HepG2 (cell line): ENCODE results near the gene STK32B. TPM values are rescaled to one million over a fixed set of nuclear protein-coding genes. Genes with fewer than 3 reads are reported as not detected.

ENCODE experiments used
- ATAC-seq: fragments of 200-7000 bp; cut with Tn5 transposase; 3 replicates; pipeline ENCODE4 v1.9.1; 2020; ENCODE audit warnings: mild to moderate bottlenecking, moderate library complexity
- BruUV-seq: library from RNA; stranded (reverse); fragments of 400-500 nt; replicated peaks from 2 replicates; lab custom pipeline; 2021; lab: Mats Ljungman, UMichigan
- CTCF ChIA-PET: fragments of 300-600 bp; formaldehyde crosslinking; extraction: SDS; loops from one replicate; lab custom pipeline; 2021; ENCODE audit warnings: low total read pairs, inconsistent platforms, low intra/inter-chr PET ratio; lab: Yijun Ruan, JAX
- POLR2A ChIA-PET: fragments of 350-600 bp; sonication (Branson Sonifier 250); formaldehyde crosslinking; loops from one replicate; lab custom pipeline; 2020; ENCODE audit warnings: antibody characterized with exemption, inconsistent platforms; lab: Yijun Ruan, JAX
- DNase-seq: peaks from one replicate; pipeline ENCODE4 v3.0.0-alpha.2; 2015; ENCODE audit warnings: low spot score
- FAIRE-seq: peaks from 3 replicates; lab custom pipeline; 2011; peaks lifted over from hg19 to GRCh38; lab: Jason Lieb, UNC
- H2AFZ ChIP-seq: one replicate; pipeline ENCODE4 v1.6.1; 2011; ENCODE audit warnings: low read length, inconsistent platforms
- H3K27ac ChIP-seq: fragments of 300-600 bp; 3 replicates; pipeline ENCODE4 v1.8.0; 2011; ENCODE audit warnings: mixed run types, mild to moderate bottlenecking, mixed read lengths, low read length, inconsistent platforms; ENCODE audit not compliant: insufficient read depth; ENCODE audit errors: extremely low read length
- H3K27me3 ChIP-seq, 2 experiments: fragments of 200-600 bp in 1 of 2; 2 replicates in 1 of 2; 3 replicates in 1 of 2; pipeline versions ENCODE4 v1.6.0 to v1.8.0; 2011; ENCODE audit warnings: low read length in 2 of 2, mild to moderate bottlenecking in 2 of 2, moderate library complexity in 2 of 2, inconsistent platforms in 1 of 2; ENCODE audit not compliant: insufficient read depth in 2 of 2, control insufficient read depth in 1 of 2
- H3K36me3 ChIP-seq, 2 experiments: fragments of 200-600 bp in 1 of 2; replicated peaks in 1 of 2; 2 replicates in 1 of 2; 3 replicates in 1 of 2; pipeline versions ENCODE4 v1.5.1 to v1.8.0; 2011; ENCODE audit warnings: low read length in 2 of 2, inconsistent platforms in 1 of 2; ENCODE audit not compliant: insufficient read depth in 2 of 2, control insufficient read depth in 1 of 2
- H3K4me1 ChIP-seq: 2 replicates; pipeline ENCODE4 v1.5.1; 2012; ENCODE audit warnings: low read length, inconsistent platforms; ENCODE audit not compliant: insufficient read depth
- H3K4me2 ChIP-seq: 2 replicates; pipeline ENCODE4 v1.6.0; 2011; ENCODE audit warnings: low read depth, low read length, inconsistent platforms
- H3K4me3 ChIP-seq, 3 experiments: fragments of 200-600 bp in 1 of 3; sonication (generic), shearing (Covaris generic) in 1 of 3; replicated peaks in 1 of 3; 2 replicates each; pipeline ENCODE4 v1.5.1; 2011 to 2016; ENCODE audit warnings: low read length in 3 of 3, inconsistent platforms in 2 of 3, low read depth in 2 of 3, mild to moderate bottlenecking in 2 of 3, control low read depth in 1 of 3, mixed read lengths in 1 of 3; ENCODE audit not compliant: insufficient read depth in 1 of 3
- H3K79me2 ChIP-seq: one replicate; pipeline ENCODE4 v1.6.1; 2011; ENCODE audit warnings: low read length, inconsistent platforms; ENCODE audit not compliant: insufficient read depth
- H3K9ac ChIP-seq: 2 replicates; pipeline ENCODE4 v1.6.0; 2011; ENCODE audit warnings: mild to moderate bottlenecking, low read depth, low read length, inconsistent platforms; ENCODE audit not compliant: insufficient read depth
- H3K9me3 ChIP-seq: 2 replicates; pipeline ENCODE4 v1.5.1; 2012; ENCODE audit warnings: mild to moderate bottlenecking, low read length
- H4K20me1 ChIP-seq: 2 replicates; pipeline ENCODE4 v1.6.0; 2011; ENCODE audit warnings: inconsistent platforms, mild to moderate bottlenecking, low read length, moderate library complexity; ENCODE audit not compliant: insufficient read depth
- AHR ChIP-seq: IDR thresholded peaks from 2 replicates; pipeline ENCODE4 v1.6.1; 2018; ENCODE audit warnings: missing genetic modification reagents, missing compliant biosample characterization
- ATM ChIP-seq: fragments of 450-650 bp; IDR thresholded peaks from 2 replicates; pipeline ENCODE4 v1.7.1; 2017; ENCODE audit warnings: mild to moderate bottlenecking, borderline replicate concordance
- ETV6 ChIP-seq: sonication (generic); formaldehyde crosslinking; conservative IDR thresholded peaks from 2 replicates; pipeline ENCODE4 v1.4.0; 2020; ENCODE audit warnings: missing genetic modification reagents
- GATAD1 ChIP-seq: IDR thresholded peaks from 2 replicates; pipeline ENCODE4 v1.6.1; 2016; ENCODE audit warnings: missing genetic modification reagents, missing compliant biosample characterization
- HNRNPLL ChIP-seq: fragments of 200-400 bp; formaldehyde crosslinking; IDR thresholded peaks from 2 replicates; pipeline ENCODE4 v1.6.1; 2017; ENCODE audit warnings: mild to moderate bottlenecking, low read depth, low read length; ENCODE audit not compliant: poor library complexity, severe bottlenecking
- MAFF ChIP-seq: IDR thresholded peaks from 2 replicates; pipeline ENCODE4 v1.6.1; 2011; ENCODE audit warnings: low read depth, low read length, improper control_type of control experiment
- MZF1 ChIP-seq: sonication (generic); formaldehyde crosslinking; IDR thresholded peaks from 2 replicates; pipeline ENCODE4 v1.8.1; 2023; ENCODE audit warnings: mild to moderate bottlenecking, missing genetic modification reagents, borderline replicate concordance
- NCOR1 ChIP-seq: fragments of 200-600 bp; sonication (generic); IDR thresholded peaks from 2 replicates; pipeline ENCODE4 v1.7.0; 2017; ENCODE audit warnings: antibody characterized with exemption, low read length, borderline replicate concordance
- NFYC ChIP-seq: IDR thresholded peaks from 2 replicates; pipeline ENCODE4 v1.6.1; 2016; ENCODE audit warnings: missing genetic modification reagents, missing compliant biosample characterization
- PCBP1 ChIP-seq: fragments of 200-400 bp; formaldehyde crosslinking; IDR thresholded peaks from 2 replicates; pipeline ENCODE4 v1.6.1; 2017; ENCODE audit warnings: mild to moderate bottlenecking, low read depth, low read length, borderline replicate concordance
- SAFB2 ChIP-seq: sonication (generic); formaldehyde crosslinking; IDR thresholded peaks from 2 replicates; pipeline ENCODE4 v1.5.1; 2020; ENCODE audit warnings: missing genetic modification reagents, low read depth, mild to moderate bottlenecking, borderline replicate concordance
- ZBTB20 ChIP-seq: sonication (generic); formaldehyde crosslinking; IDR thresholded peaks from 2 replicates; pipeline ENCODE4 v1.8.1; 2023; ENCODE audit warnings: missing genetic modification reagents, low read depth, mild to moderate bottlenecking, borderline replicate concordance
- ZBTB37 ChIP-seq: sonication (generic); formaldehyde crosslinking; IDR thresholded peaks from 2 replicates; pipeline ENCODE4 v1.4.0; 2020; ENCODE audit warnings: mild to moderate bottlenecking, missing genetic modification reagents
- ZFP37 ChIP-seq: sonication (generic); formaldehyde crosslinking; IDR thresholded peaks from 2 replicates; pipeline ENCODE4 v1.4.0; 2020; ENCODE audit warnings: missing genetic modification reagents, borderline replicate concordance
- ZHX1 ChIP-seq: sonication (generic); formaldehyde crosslinking; IDR thresholded peaks from 2 replicates; pipeline ENCODE4 v1.8.1; 2022; ENCODE audit warnings: low read depth, mild to moderate bottlenecking, missing genetic modification reagents
- ZNF207 ChIP-seq: fragments of 450-650 bp; IDR thresholded peaks from 2 replicates; pipeline ENCODE4 v1.6.1; 2016; ENCODE audit warnings: antibody characterized with exemption, borderline replicate concordance
- ZNF446 ChIP-seq: sonication (generic); formaldehyde crosslinking; IDR thresholded peaks from 2 replicates; pipeline ENCODE4 v1.5.0; 2020; ENCODE audit warnings: mild to moderate bottlenecking, missing genetic modification reagents
- ZNF503 ChIP-seq: sonication (generic); formaldehyde crosslinking; IDR thresholded peaks from 2 replicates; pipeline ENCODE4 v1.4.0; 2020; ENCODE audit warnings: missing genetic modification reagents
- ZNF557 ChIP-seq: sonication (generic); formaldehyde crosslinking; IDR thresholded peaks from 2 replicates; pipeline ENCODE4 v1.4.0; 2020; ENCODE audit warnings: missing genetic modification reagents
- ZNF879 ChIP-seq: sonication (generic); formaldehyde crosslinking; IDR thresholded peaks from 2 replicates; pipeline ENCODE4 v1.8.1; 2023; ENCODE audit warnings: missing genetic modification reagents
- WGBS: methylation state at CpG from one replicate; pipeline ENCODE4 v1.1.6; 2017; ENCODE audit warnings: low lambda C conversion rate; 5-methylcytosine and 5-hydroxymethylcytosine counted together
- in situ Hi-C: cut with HindIII; loops from 2 replicates; pipeline ENCODE4 v1.10.0; 2017; ENCODE audit warnings: low pct_unique_long_range_greater_than_20kb; ENCODE audit not compliant: extremely low pct_ligation_motif_present
- intact Hi-C: fragments of 100-400 bp; cut with micrococcal nuclease; formaldehyde crosslinking; loops from one replicate; pipeline ENCODE4 v1.10.0; 2022; ENCODE audit not compliant: unreplicated experiment
- polyA plus RNA-seq, 8 experiments: library from polyadenylated mRNA; depleted of rRNA in 3 of 8; stranded (reverse) in 7 of 8; unstranded in 1 of 8; fragments of >200 nt; fragmentation: Illumina TruSeq in 4 of 8; extraction: Trizol in 4 of 8; gene quantifications; 2 replicates each; pipeline versions ENCODE4 v1.2.1 to v1.2.3, GENCODE V29; 2011 to 2016; ENCODE audit warnings: low read depth in 4 of 8, missing spikeins in 1 of 8, mixed read lengths in 1 of 8; ENCODE audit not compliant: insufficient read depth in 1 of 8
- total RNA-seq, 5 experiments: library from RNA; depleted of rRNA; stranded (reverse); fragments of >200 nt; fragmentation: Illumina TruSeq; extraction: Trizol; gene quantifications; 2 replicates each; pipeline ENCODE4 v1.2.3, GENCODE V29; 2016; ENCODE audit warnings: low read depth in 1 of 5

Gene STK32B
- total and polyA plus RNA-seq, 2 of the 13 experiments (the other 11 are each of a cell fraction or from before 2014, with no cell fraction given) = not detected

GRCh38 chr4:5199912-5200311 lies 148.6 kb downstream of the STK32B start:
- Histone ChIP-seq H3K4me1 (no peaks in the 10 kb centered on the region), H2AFZ (no peak overlapping the region), H3K27ac (no peak overlapping the region), H4K20me1 (no peaks in the 10 kb centered on the region), H3K9me3 (no peaks in the 10 kb centered on the region), H3K27me3 (no peaks in the 10 kb centered on the region), H3K9ac (no peak overlapping the region), H3K4me3 (no peak overlapping the region), H3K4me2 (no peak overlapping the region), H3K36me3 (no peaks in the 10 kb centered on the region), H3K79me2 (no peaks in the 10 kb centered on the region)
- POLR2A ChIA-PET = no interaction called here
- no peak for ATAC-seq
- TF ChIP-seq AHR = no peak
- TF ChIP-seq MAFF = no peak
- no peak for TF ChIP-seq NFYC (CRISPR knock-in tag)
- no peak for TF ChIP-seq HNRNPLL
- no peak for TF ChIP-seq MZF1 (CRISPR knock-in tag)
- no peak for TF ChIP-seq ZNF503 (CRISPR knock-in tag)
- no peak for TF ChIP-seq ZNF879
- no peak for TF ChIP-seq ATM
- no peak for TF ChIP-seq GATAD1 (CRISPR knock-in tag)
- TF ChIP-seq ZFP37 (CRISPR knock-in tag) = no peak
- TF ChIP-seq PCBP1 = no peak
- TF ChIP-seq ZHX1 = no peak
- TF ChIP-seq ZBTB37 (CRISPR knock-in tag) = no peak
- no peak for TF ChIP-seq ZNF207
- no peak for TF ChIP-seq ZNF557
- TF ChIP-seq ETV6 (CRISPR knock-in tag) = no peak
- TF ChIP-seq ZNF446 = no peak
- TF ChIP-seq ZBTB20 = no peak
- TF ChIP-seq SAFB2 (CRISPR knock-in tag) = no peak
- TF ChIP-seq NCOR1 = no peak
- in situ Hi-C loops = no loop called here
- CTCF ChIA-PET = no interaction called here
- BruUV-seq = no TSS peak
- WGBS = 0% methylated on average over 2 of the region's 2 CpGs
- FAIRE-seq = no peak
- intact Hi-C loops = no loop called here
- DNase-seq = no peak
